Skeletal muscle satellite cell (primary cell): ENCODE results near the gene GMPR2.

Source experiments
- H3K27me3 ChIP-seq: 2 replicates; pipeline ENCODE4 v1.7.0; 2013; ENCODE audit warnings: low read length; ENCODE audit not compliant: control insufficient read depth, insufficient read depth
- H3K36me3 ChIP-seq: 2 replicates; pipeline ENCODE4 v1.7.0; 2013; ENCODE audit warnings: mild to moderate bottlenecking, control low read depth, low read length; ENCODE audit not compliant: insufficient read depth
- H3K4me1 ChIP-seq: 2 replicates; pipeline ENCODE4 v1.7.0; 2013; ENCODE audit warnings: low read length; ENCODE audit not compliant: control insufficient read depth, insufficient read depth
- H3K4me2 ChIP-seq: 2 replicates; pipeline ENCODE4 v1.7.0; 2013; ENCODE audit warnings: mild to moderate bottlenecking, low read length
- H3K4me3 ChIP-seq: 2 replicates; pipeline ENCODE4 v1.7.0; 2013; ENCODE audit warnings: low read length
- H3K9ac ChIP-seq: 2 replicates; pipeline ENCODE4 v1.7.0; 2013; ENCODE audit warnings: mild to moderate bottlenecking, low read depth, low read length, moderate library complexity
- H3K9me3 ChIP-seq: replicated peaks from 2 replicates; pipeline ENCODE4 v1.7.0; 2013; ENCODE audit warnings: mild to moderate bottlenecking, control low read depth, low read length

GMPR2 gene

DNA sequence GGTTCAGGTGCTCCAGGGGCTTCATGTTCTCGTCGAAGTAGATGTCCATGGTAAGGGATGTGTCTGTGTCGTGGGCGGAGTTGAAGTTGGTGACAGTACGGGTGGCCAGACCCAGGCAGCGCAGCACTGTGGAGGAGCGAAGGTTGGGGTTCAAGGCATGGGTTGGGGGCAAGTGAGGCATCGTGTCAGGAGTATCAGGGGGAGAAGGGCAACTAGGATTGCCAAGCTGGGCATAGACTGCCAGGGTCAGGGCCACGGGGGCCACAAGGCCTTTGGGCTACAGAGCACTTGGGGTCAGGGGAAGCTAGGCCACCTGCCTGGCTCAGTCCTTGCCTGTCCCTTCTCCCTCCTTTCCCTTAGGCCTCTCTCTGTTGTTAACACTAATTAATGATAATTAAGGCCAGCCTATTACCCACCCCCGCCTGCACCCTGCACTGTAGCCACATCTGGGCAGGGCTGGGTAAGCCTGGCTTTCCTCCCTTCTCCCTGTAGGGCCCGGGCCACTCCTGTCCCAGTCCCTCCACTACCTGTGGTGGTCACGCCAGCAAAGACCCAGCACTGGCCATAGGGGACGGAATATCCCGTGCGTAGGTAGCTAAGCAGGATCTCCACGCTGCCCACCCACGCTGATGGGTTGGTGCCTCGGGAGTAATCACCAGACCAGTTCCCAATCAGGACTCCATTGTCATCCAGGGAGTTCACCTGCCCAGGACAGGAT is 26.0 kb downstream of the GMPR2 start:
- Histone ChIP-seq H3K9me3 (no peaks in the 10 kb centered on the region), H3K4me2 (no peak overlapping the region), H3K36me3 (no peaks in the 10 kb centered on the region), H3K27me3 (no peaks in the 10 kb centered on the region), H3K9ac (no peak overlapping the region), H3K4me1 (peaks cover 8% of the 10 kb centered on the region), H3K4me3 (no peak overlapping the region)

DNA sequence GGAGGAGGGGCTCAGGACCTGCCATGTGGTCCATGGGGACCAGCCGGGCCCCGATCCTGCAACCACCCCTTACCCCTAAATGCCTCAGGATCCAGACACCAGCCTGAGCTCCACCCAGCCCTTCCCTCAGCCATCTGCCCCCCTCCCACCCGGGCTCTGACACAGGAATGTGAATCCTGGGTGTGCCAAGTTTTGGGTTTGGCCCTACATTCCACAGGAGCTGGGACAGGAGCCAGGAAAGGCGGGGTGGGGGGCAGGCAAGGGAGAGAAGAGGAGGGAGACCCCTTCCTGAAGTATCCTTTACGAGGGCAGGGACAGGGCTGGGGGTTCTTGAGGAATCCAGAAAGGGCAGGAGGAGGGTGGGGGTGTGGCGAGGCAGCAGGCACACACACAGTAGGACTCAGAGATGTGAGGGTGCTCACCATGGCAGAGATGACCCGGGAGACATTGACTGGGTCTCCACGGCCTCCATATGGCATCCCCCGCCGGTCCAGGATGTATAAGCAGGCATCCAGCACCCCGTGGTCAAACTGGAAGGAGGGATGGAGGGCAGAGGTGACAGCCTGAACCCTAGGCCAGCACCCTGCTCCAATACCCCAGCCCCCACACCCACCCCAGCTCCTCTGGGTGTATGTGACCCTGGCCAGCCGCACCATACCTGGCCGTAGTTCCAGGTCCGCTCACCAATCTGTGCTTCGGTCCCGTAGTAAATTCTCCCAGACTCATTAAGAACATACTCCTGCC is 26.7 kb downstream of the GMPR2 start:
- no peak overlapping the region for H3K4me3 ChIP-seq

DNA sequence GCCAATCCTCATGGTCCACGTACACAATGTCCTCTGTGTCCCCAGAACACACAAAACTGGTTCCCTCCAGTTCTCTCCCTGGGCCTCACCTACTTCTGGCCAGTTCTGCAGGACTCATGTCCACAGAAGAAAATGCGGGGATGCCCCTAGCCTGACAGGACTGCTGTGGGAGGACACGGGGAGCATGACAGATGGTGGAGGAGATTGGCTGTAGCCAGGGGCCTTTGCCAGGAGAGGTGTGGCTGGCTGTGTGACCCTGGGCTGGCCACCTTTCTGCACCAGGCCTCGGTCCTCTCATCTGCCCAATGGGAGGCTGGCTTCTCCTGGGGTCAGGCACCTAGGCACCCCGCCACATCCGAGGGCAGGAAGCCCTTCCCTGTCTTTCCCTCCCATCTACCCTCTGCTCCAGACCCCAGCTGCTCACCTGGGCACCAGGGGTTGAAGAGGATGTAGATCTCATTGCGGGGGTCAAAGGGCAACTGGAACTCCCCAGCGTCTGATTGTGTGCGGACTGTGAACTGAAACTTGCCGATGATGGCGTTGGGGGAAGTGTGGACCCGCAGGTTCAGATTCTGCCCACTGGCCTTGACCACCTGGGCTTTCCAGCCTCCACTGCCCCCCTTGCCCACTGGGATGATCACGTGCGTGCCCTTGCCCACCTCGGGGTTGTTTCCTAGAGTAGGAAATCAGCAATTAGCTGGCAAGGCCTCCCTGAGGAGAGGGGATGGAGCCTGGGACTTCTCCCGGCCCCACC is 27.5 kb downstream of the GMPR2 start:
- H3K4me1 ChIP-seq: peaks cover 8% of the 10 kb centered on the region
- no peaks in the 10 kb centered on the region for H3K9me3 ChIP-seq
- no peaks in the 10 kb centered on the region for H3K27me3 ChIP-seq
- H3K4me2 ChIP-seq: no peak overlapping the region
- H3K36me3 ChIP-seq: peaks cover 2% of the 10 kb centered on the region
- H3K9ac ChIP-seq: no peak overlapping the region
- H3K4me3 ChIP-seq: no peak overlapping the region

More for the DNA sequence above, 26.7 kb downstream of the GMPR2 start:
- Histone ChIP-seq H3K9ac (no peak overlapping the region), H3K36me3 (no peaks in the 10 kb centered on the region), H3K9me3 (no peaks in the 10 kb centered on the region), H3K4me1 (peaks cover 8% of the 10 kb centered on the region), H3K27me3 (no peaks in the 10 kb centered on the region), H3K4me2 (no peak overlapping the region)

DNA sequence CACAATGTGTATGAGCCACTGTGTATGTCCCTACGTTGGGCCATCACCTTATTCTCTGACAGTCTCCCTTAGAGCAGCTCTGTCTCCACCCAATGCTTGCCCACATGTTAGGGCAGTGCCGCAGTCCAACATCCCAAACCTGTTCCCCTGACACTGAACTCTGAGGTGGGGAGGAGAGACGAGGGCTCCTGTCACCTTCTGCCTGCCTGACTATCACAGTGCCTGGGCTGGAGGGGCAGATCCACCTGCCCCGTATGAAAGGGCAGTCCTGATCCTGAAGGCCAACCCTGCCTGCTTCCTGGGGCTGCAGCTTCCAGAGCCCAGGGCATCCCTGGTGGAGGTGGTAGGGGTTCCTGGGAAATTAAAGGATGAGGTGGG is 28.0 kb downstream of the GMPR2 start:
- H3K9me3 ChIP-seq: no peaks in the 10 kb centered on the region
- peaks cover 6% of the 10 kb centered on the region for H3K36me3 ChIP-seq
- H3K4me2 ChIP-seq: no peak overlapping the region
- H3K4me3 ChIP-seq: no peak overlapping the region
- no peaks in the 10 kb centered on the region for H3K27me3 ChIP-seq
- no peak overlapping the region for H3K9ac ChIP-seq
- peaks cover 8% of the 10 kb centered on the region for H3K4me1 ChIP-seq

DNA sequence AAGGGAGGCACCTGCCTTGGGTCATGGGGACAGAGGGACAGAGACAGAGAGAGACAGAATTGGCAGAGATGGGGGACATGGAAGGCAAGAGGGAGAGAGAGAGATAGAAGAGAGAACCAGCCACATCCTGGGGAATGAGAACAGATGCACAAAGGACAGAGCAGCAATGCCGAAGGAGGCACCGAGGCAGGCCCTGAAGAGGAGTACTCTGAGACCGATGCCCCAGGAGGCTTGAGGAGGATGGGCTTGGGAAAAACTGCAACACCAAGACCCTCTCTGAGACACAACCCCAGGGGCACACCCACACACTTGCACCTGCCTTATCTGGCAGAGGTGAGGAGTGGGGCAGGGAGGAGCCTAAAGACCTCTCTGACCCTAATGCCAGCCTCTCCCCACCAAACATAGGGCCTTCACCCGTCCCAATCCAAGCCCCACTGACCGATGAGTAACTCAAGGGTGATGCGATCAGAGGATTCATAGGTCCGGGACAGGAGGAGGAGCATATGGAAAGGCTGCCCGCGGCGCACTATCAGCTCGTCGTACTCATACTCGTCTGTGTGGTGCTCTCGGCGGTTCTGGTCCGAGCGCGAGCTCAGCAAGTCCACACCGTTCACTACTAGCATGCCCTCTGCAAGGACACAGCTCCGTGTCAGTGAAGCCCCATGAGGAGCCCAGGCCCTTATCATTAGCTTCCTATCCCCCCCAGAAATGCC is 28.7 kb downstream of the GMPR2 start:
- no peaks in the 10 kb centered on the region for H3K27me3 ChIP-seq
- no peaks in the 10 kb centered on the region for H3K9me3 ChIP-seq
- no peak overlapping the region for H3K4me3 ChIP-seq
- peaks cover 12% of the 10 kb centered on the region for H3K36me3 ChIP-seq
- H3K9ac ChIP-seq: no peak overlapping the region
- peaks cover 8% of the 10 kb centered on the region for H3K4me1 ChIP-seq
- no peak overlapping the region for H3K4me2 ChIP-seq

DNA sequence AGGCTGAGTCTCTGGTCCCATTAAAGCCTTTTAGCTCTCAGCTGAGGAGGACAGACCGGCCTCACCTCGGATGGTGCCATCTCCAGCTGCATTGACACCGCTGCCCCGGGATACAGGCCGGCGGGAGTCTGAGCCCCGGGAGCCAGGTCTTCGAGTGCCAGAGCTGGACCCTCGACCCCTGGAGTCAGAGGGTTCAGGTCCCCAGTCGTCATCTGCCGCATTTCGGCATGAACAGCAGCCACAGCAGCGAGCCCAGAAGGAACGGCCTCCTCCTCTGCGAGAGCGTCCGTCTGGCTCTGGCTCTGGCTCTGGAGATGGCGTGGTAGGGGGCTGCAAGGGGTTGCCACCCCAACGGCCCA is 29.2 kb downstream of the GMPR2 start:
- Histone ChIP-seq H3K4me2 (no peak overlapping the region), H3K27me3 (no peaks in the 10 kb centered on the region), H3K36me3 (peaks cover 14% of the 10 kb centered on the region), H3K9ac (no peak overlapping the region), H3K4me3 (no peak overlapping the region), H3K4me1 (peaks cover 8% of the 10 kb centered on the region), H3K9me3 (no peaks in the 10 kb centered on the region)

DNA sequence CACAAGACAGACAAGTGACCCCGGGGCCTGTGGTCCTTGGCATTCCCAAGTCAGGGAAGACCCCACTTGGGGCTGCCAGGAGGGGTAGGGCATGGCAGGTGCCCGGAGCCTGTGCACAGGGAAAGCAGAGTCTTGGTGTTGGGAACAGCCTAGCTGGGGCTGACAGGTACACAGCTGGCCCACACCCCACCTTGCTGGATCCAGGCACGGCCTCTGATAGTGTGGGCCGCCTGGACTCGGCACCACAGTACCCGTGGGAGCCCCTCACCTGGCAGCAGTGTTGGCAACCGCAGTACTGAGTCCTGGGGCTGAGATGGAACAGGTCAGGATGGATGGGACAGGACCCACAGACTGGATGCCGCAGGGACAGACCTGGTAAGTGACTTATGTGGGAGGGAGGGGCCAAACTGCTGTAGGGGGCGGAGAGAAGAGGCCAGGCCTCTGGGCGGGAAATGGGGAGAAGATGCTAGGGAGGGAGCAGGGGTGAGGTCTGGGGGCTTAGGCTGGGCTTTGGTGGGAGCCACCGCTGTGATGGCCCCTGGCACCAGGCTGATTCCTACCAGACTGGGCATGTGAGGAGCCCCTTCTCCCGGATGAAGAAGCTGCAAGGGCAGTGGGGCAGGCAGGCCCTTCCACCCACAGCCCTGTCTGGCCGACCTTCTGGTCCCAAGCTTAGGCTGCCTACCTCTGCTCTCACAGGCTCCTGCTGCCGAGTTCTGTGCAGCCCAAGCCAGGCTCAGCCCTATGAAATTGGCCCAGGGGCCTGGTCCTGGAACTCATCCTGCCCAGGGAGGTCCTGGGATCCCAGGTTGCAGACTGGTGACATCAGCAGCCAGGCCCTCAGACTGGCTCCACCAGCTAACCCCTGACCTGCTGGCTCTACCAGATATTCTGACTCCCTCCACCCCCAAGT is 30.3 kb downstream of the GMPR2 start, which contains the start of gene TGM1:
TSS of gene TGM1 (minus strand) at position 357 of the 913 bp plus-strand sequence. CDS start 825 bp downstream, outside the sequence.
- H3K36me3 ChIP-seq: peaks cover 22% of the 10 kb centered on the region
- H3K4me1 ChIP-seq: peaks cover 8% of the 10 kb centered on the region
- H3K27me3 ChIP-seq: no peaks in the 10 kb centered on the region
- H3K4me3 ChIP-seq: no peak within 1 kb of the TSS
- no peaks in the 10 kb centered on the region for H3K9me3 ChIP-seq
- no peak within 1 kb of the TSS for H3K9ac ChIP-seq
- no peak within 1 kb of the TSS for H3K4me2 ChIP-seq

DNA sequence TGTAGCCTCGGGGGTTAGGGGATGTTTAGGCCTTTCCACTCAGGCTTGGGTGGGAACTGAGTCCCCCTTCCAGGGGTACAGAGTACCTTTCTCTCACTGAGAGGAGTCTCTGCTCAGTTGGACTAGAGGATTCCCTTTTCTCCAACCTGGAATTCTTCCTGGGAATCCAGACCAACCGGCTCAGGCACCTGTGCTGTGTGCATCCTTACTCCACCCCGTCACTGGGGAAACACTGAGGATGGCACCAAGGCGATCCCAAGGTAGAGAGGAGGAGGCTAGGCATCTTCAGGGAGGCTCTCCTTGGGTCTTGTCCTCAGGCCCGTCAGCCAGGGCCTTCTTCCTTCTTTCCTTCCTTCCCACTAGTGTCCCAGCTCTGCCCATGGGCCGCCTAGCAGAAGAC is 31.1 kb downstream of the GMPR2 start:
- peaks cover 7% of the 10 kb centered on the region for H3K4me1 ChIP-seq
- H3K4me2 ChIP-seq: no peak overlapping the region
- H3K27me3 ChIP-seq: no peaks in the 10 kb centered on the region
- peaks cover 27% of the 10 kb centered on the region for H3K36me3 ChIP-seq
- H3K9ac ChIP-seq: no peak overlapping the region
- H3K4me3 ChIP-seq: no peak overlapping the region
- no peaks in the 10 kb centered on the region for H3K9me3 ChIP-seq

DNA sequence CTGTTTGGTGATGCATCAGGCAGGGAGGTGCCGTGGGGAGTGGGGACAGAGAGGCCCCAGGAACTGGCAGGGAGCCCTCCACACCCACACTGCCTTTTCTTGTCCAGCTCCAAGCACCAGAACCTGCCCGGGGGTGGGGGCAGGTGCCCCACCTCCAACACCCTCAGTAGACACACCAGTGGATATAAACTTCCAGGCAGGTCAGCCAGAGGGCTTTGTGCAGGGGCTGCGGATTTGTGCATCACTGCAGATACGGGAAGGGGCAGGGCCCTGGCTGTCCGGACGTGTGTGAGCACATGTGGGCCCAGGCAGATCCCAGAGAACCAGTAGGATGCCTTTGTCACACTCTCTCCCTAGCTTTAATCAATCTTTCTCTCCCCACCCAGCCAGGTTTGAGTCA is 31.6 kb downstream of the GMPR2 start:
- Histone ChIP-seq H3K4me1 (peaks cover 3% of the 10 kb centered on the region), H3K27me3 (no peaks in the 10 kb centered on the region), H3K9ac (no peak overlapping the region), H3K9me3 (no peaks in the 10 kb centered on the region), H3K4me2 (no peak overlapping the region), H3K4me3 (no peak overlapping the region), H3K36me3 (peaks cover 28% of the 10 kb centered on the region)

DNA sequence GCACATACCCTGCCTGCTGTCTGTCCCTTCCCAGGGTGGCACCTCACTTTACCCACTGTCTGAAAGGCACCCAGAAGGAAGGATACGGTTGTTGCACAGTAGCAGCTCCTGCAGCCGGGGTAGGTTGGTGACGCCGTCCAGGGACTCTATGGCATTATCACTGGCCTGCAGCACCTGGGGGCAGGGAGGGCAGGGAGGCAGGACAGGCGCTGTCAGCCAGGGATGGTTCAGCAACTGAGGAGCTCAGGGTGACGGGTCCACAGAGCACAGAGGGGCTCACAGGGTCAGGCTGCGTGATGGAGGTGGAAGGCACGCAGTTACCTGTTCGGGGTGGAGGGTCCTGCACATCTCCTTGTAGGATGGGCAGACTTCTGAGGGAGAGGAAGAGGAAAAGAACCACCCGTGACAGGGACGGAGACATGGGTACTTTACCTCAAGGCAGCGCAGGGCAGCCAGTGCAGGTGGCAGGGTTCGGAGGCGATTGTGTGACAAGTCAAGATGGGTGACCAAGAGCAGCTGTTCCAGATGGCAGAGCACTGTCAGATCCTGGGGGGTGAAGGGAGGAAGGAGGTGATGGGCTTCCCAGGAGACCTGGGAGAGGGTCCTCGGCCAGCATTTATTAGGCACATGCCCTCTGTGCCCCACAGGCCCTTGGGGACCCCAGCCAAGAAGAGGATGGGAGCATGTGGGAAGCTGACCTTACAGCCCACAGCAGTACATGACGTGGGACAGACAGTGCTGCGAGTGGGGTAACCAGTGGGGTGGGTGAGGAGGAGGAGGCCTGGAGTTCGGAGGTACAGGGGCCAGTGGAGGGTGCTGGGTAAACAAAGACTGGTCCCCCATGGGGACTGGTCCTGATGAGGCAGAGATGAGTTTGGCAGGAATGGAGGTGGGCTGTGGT is 33.9 kb downstream of the GMPR2 start:
- H3K4me1 ChIP-seq: peaks cover 5% of the 10 kb centered on the region
- no peaks in the 10 kb centered on the region for H3K27me3 ChIP-seq
- H3K4me2 ChIP-seq: no peak overlapping the region
- no peak overlapping the region for H3K4me3 ChIP-seq
- H3K36me3 ChIP-seq: peaks cover 28% of the 10 kb centered on the region
- no peaks in the 10 kb centered on the region for H3K9me3 ChIP-seq
- H3K9ac ChIP-seq: no peak overlapping the region
